HCT116 (cell line): ENCODE data around the gene EID2.

ENCODE experiments used
- POLR2A ChIP-seq: IDR thresholded peaks from 2 replicates; pipeline ENCODE4 v1.7.0; 2011; ENCODE audit warnings: borderline replicate concordance; ENCODE audit not compliant: insufficient read depth, insufficient read length; ENCODE audit errors: extremely low read depth
- POLR2AphosphoS5 ChIP-seq: IDR thresholded peaks from 2 replicates; pipeline ENCODE4 v1.6.1; 2011; ENCODE audit warnings: mild to moderate bottlenecking, low read depth, low read length, moderate library complexity
- SIN3A ChIP-seq: IDR thresholded peaks from 2 replicates; pipeline ENCODE4 v1.6.1; 2012; ENCODE audit warnings: low read depth
- SRF ChIP-seq: IDR thresholded peaks from 2 replicates; pipeline ENCODE4 v1.6.1; 2012; ENCODE audit warnings: low read depth
- TCF7L2 ChIP-seq: IDR thresholded peaks from 2 replicates; pipeline ENCODE4 v1.7.0; 2011; ENCODE audit warnings: borderline replicate concordance, inconsistent platforms; ENCODE audit not compliant: insufficient read depth, insufficient read length; ENCODE audit errors: extremely low read depth
- YY1 ChIP-seq: IDR thresholded peaks from 2 replicates; pipeline ENCODE4 v1.6.1; 2011; ENCODE audit warnings: low read length, low read depth, moderate library complexity, mild to moderate bottlenecking; ENCODE audit not compliant: insufficient replicate concordance; ENCODE audit errors: extremely low read depth
- ZFX ChIP-seq: fragments of 450-650 bp; IDR thresholded peaks from 2 replicates; pipeline ENCODE4 v1.6.1; 2017
- ZNF274 ChIP-seq: fragments of 200-500 bp; sonication (Bioruptor generic); IDR thresholded peaks from 2 replicates; pipeline ENCODE4 v1.6.1; 2014; ENCODE audit warnings: mild to moderate bottlenecking, low read depth, low read length, inconsistent platforms
- TF ChIP-seq, protein P1 (sequence below), 3 experiments: fragments of 200-600 bp in 1 of 3; sonication (generic) in 1 of 3; IDR thresholded peaks in 2 of 3; conservative IDR thresholded peaks in 1 of 3; 2 replicates each; pipeline ENCODE4 v1.5.1; 2012 to 2017; ENCODE audit warnings: low read depth in 2 of 3, low read length in 2 of 3, antibody characterized with exemption in 1 of 3, borderline replicate concordance in 1 of 3, control low read depth in 1 of 3, mild to moderate bottlenecking in 1 of 3, mixed read lengths in 1 of 3, mixed run types in 1 of 3, moderate library complexity in 1 of 3; ENCODE audit not compliant: insufficient read depth in 1 of 3
- TF ChIP-seq, protein P2 (sequence below): IDR thresholded peaks from 2 replicates; pipeline ENCODE4 v1.6.1; 2012; ENCODE audit warnings: low read depth

DNA sequence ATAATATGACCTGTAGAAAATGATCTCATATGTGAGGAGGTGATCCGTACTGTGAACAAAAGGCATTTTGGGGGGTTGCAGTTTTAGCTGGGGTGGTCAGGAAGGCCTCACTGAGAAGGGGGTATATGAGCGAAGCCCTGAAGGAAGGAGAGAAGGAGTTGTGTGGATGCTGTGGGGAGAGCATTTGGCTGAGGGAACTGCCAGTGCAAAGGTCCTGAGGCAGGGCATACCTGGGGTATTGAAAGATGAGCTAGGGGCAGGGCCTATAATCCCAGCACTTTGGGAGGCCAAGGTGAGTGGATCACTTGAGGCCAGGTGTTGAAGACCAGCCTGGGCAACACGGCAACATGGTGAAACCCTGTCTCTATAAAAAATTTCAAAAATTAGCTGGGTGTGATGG, 22.5 kb downstream of the EID2 start:
- TF ChIP-seq, protein P1, sequence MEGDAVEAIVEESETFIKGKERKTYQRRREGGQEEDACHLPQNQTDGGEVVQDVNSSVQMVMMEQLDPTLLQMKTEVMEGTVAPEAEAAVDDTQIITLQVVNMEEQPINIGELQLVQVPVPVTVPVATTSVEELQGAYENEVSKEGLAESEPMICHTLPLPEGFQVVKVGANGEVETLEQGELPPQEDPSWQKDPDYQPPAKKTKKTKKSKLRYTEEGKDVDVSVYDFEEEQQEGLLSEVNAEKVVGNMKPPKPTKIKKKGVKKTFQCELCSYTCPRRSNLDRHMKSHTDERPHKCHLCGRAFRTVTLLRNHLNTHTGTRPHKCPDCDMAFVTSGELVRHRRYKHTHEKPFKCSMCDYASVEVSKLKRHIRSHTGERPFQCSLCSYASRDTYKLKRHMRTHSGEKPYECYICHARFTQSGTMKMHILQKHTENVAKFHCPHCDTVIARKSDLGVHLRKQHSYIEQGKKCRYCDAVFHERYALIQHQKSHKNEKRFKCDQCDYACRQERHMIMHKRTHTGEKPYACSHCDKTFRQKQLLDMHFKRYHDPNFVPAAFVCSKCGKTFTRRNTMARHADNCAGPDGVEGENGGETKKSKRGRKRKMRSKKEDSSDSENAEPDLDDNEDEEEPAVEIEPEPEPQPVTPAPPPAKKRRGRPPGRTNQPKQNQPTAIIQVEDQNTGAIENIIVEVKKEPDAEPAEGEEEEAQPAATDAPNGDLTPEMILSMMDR (IDR thresholded peaks at IDR 0.05 in 2 of 3, conservative IDR thresholded peaks at IDR 0.05 in 1 of 3; ENCODE audit: borderline replicate concordance in 1 of 3, insufficient read depth in 1 of 3, low read depth in 2 of 3, low read length in 2 of 3): no peak
- TF ChIP-seq ZNF274: no peak
- no peak for TF ChIP-seq SRF
- no peak for TF ChIP-seq POLR2A
- TF ChIP-seq SIN3A: no peak
- TF ChIP-seq POLR2AphosphoS5: no peak
- no peak for TF ChIP-seq YY1
- TF ChIP-seq, protein P2, sequence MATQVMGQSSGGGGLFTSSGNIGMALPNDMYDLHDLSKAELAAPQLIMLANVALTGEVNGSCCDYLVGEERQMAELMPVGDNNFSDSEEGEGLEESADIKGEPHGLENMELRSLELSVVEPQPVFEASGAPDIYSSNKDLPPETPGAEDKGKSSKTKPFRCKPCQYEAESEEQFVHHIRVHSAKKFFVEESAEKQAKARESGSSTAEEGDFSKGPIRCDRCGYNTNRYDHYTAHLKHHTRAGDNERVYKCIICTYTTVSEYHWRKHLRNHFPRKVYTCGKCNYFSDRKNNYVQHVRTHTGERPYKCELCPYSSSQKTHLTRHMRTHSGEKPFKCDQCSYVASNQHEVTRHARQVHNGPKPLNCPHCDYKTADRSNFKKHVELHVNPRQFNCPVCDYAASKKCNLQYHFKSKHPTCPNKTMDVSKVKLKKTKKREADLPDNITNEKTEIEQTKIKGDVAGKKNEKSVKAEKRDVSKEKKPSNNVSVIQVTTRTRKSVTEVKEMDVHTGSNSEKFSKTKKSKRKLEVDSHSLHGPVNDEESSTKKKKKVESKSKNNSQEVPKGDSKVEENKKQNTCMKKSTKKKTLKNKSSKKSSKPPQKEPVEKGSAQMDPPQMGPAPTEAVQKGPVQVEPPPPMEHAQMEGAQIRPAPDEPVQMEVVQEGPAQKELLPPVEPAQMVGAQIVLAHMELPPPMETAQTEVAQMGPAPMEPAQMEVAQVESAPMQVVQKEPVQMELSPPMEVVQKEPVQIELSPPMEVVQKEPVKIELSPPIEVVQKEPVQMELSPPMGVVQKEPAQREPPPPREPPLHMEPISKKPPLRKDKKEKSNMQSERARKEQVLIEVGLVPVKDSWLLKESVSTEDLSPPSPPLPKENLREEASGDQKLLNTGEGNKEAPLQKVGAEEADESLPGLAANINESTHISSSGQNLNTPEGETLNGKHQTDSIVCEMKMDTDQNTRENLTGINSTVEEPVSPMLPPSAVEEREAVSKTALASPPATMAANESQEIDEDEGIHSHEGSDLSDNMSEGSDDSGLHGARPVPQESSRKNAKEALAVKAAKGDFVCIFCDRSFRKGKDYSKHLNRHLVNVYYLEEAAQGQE: no peak
- no peak for TF ChIP-seq ZFX
- TF ChIP-seq TCF7L2: no peak
